HCT116 (cell line): ENCODE measurements around the gene ATF2. TPM values are rescaled to one million over a fixed set of nuclear protein-coding genes. Genes with fewer than 3 reads are reported as not detected.

ENCODE experiments used
- ATAC-seq: fragments of 200-7000 bp; cut with Tn5 transposase; 2 replicates; pipeline ENCODE4 v1.9.1; 2020; ENCODE audit warnings: mild to moderate bottlenecking, moderate library complexity
- BruUV-seq: library from RNA; stranded (reverse); fragments of 400-500 nt; replicated peaks from 2 replicates; lab custom pipeline; 2021; lab: Mats Ljungman, UMichigan
- CTCF ChIA-PET: fragments of 300-600 bp; sonication (Branson Sonifier 250); formaldehyde crosslinking; loops from one replicate; lab custom pipeline; 2021; ENCODE audit warnings: antibody characterized with exemption; lab: Charles Lee
- POLR2A ChIA-PET: fragments of 300-600, 350-600 bp; sonication (Branson Sonifier 250); formaldehyde crosslinking; loops from one replicate; lab custom pipeline; 2021; ENCODE audit warnings: antibody characterized with exemption; lab: Charles Lee
- RAD21 ChIA-PET, 2 experiments: fragments of 300-600 bp; sonication (Branson Sonifier 250); formaldehyde crosslinking; loops; one replicate each; lab custom pipeline; 2023; ENCODE audit warnings: low total read pairs in 2 of 2; ENCODE audit not compliant: uncharacterized antibody in 2 of 2, unreplicated experiment in 2 of 2, low non-redundant PET in 1 of 2; lab: Charles Lee
- DNase-seq: peaks from one replicate; pipeline ENCODE4 v3.0.0-alpha.2; 2010; ENCODE audit warnings: low read depth, low spot score
- H2AFZ ChIP-seq: fragments of 200-600 bp; shearing (Covaris generic), sonication (generic); 2 replicates; pipeline ENCODE4 v1.6.1; 2017; ENCODE audit warnings: low read depth, mixed run types, mixed read lengths, antibody characterized with exemption, low read length; ENCODE audit not compliant: poor library complexity, severe bottlenecking
- H3K27ac ChIP-seq: 2 replicates; pipeline ENCODE4 v1.5.1; 2012; ENCODE audit warnings: low read depth, low read length
- H3K27me3 ChIP-seq: fragments of 200-600 bp; sonication (generic); 2 replicates; pipeline ENCODE4 v1.6.1; 2016; ENCODE audit warnings: mixed run types, low read length, mixed read lengths; ENCODE audit not compliant: insufficient read depth
- H3K36me3 ChIP-seq, 2 experiments: fragments of 200-500 bp in 1 of 2; fragments of 200-600 bp in 1 of 2; sonication (Bioruptor generic) in 1 of 2; sonication (generic) in 1 of 2; 2 replicates each; pipeline versions ENCODE4 v1.5.1 to v1.6.1; 2014 to 2016; ENCODE audit warnings: low read length in 2 of 2, inconsistent platforms in 1 of 2, mixed read lengths in 1 of 2, mixed run types in 1 of 2; ENCODE audit not compliant: insufficient read depth in 2 of 2, control insufficient read depth in 1 of 2
- H3K4me1 ChIP-seq, 2 experiments: fragments of 200-600 bp in 1 of 2; sonication (generic) in 1 of 2; 2 replicates each; pipeline versions ENCODE4 v1.5.1 to v1.6.1; 2012 to 2017; ENCODE audit warnings: low read length in 2 of 2, inconsistent platforms in 1 of 2, mild to moderate bottlenecking in 1 of 2, mixed read lengths in 1 of 2, mixed run types in 1 of 2, moderate library complexity in 1 of 2; ENCODE audit not compliant: insufficient read depth in 2 of 2, control insufficient read depth in 1 of 2
- H3K4me2 ChIP-seq: fragments of 200-600 bp; sonication (generic); 2 replicates; pipeline ENCODE4 v1.6.1; 2017; ENCODE audit warnings: mixed run types, low read length, mixed read lengths
- H3K4me3 ChIP-seq, 2 experiments: fragments of 200-600 bp in 1 of 2; sonication (generic) in 1 of 2; replicated peaks in 1 of 2; 2 replicates each; pipeline ENCODE4 v1.5.1; 2011 to 2016; ENCODE audit warnings: low read length in 2 of 2, control low read depth in 1 of 2, low read depth in 1 of 2, mild to moderate bottlenecking in 1 of 2, mixed read lengths in 1 of 2, mixed run types in 1 of 2
- H3K79me2 ChIP-seq: fragments of 200-600 bp; sonication (generic); 2 replicates; pipeline ENCODE4 v1.6.1; 2017; ENCODE audit warnings: mild to moderate bottlenecking, mixed run types, low read length, moderate library complexity, mixed read lengths; ENCODE audit not compliant: insufficient read depth
- H3K9ac ChIP-seq: fragments of 200-600 bp; sonication (generic); 2 replicates; pipeline ENCODE4 v1.6.1; 2016; ENCODE audit warnings: low read length, mixed read lengths
- H3K9me2 ChIP-seq: fragments of 200-600 bp; sonication (generic), shearing (Covaris generic); 2 replicates; pipeline ENCODE4 v1.6.1; 2017; ENCODE audit warnings: mixed run types, mild to moderate bottlenecking, moderate library complexity; ENCODE audit not compliant: insufficient read depth
- H3K9me3 ChIP-seq, 2 experiments: fragments of 200-500 bp in 1 of 2; fragments of 200-600 bp in 1 of 2; sonication (Bioruptor generic) in 1 of 2; sonication (generic) in 1 of 2; 2 replicates each; pipeline ENCODE4 v1.6.1; 2014 to 2017; ENCODE audit warnings: low read length in 2 of 2, mixed read lengths in 2 of 2, inconsistent platforms in 1 of 2, low read depth in 1 of 2, mild to moderate bottlenecking in 1 of 2, mixed run types in 1 of 2, moderate library complexity in 1 of 2; ENCODE audit not compliant: control insufficient read depth in 1 of 2, insufficient read depth in 1 of 2
- H4K20me1 ChIP-seq: fragments of 200-600 bp; sonication (generic), shearing (Covaris generic); 2 replicates; pipeline ENCODE4 v1.6.1; 2017; ENCODE audit warnings: mixed run types, mild to moderate bottlenecking, moderate library complexity; ENCODE audit not compliant: insufficient read depth
- ATF3 ChIP-seq: IDR thresholded peaks from 2 replicates; pipeline ENCODE4 v1.6.1; 2012
- CBX3 ChIP-seq: IDR thresholded peaks from 2 replicates; pipeline ENCODE4 v1.6.1; 2012; ENCODE audit warnings: low read depth
- CTCF ChIP-seq, 3 experiments: fragments of 200-600 bp in 1 of 3; sonication (generic) in 1 of 3; IDR thresholded peaks in 2 of 3; conservative IDR thresholded peaks in 1 of 3; 2 replicates each; pipeline ENCODE4 v1.5.1; 2012 to 2017; ENCODE audit warnings: low read depth in 2 of 3, low read length in 2 of 3, antibody characterized with exemption in 1 of 3, borderline replicate concordance in 1 of 3, control low read depth in 1 of 3, mild to moderate bottlenecking in 1 of 3, mixed read lengths in 1 of 3, mixed run types in 1 of 3, moderate library complexity in 1 of 3; ENCODE audit not compliant: insufficient read depth in 1 of 3
- ELF1 ChIP-seq: IDR thresholded peaks from 2 replicates; pipeline ENCODE4 v1.6.1; 2012; ENCODE audit warnings: low read depth, borderline replicate concordance
- EZH2 ChIP-seq: fragments of 200-600 bp; sonication (generic); IDR thresholded peaks from 2 replicates; pipeline ENCODE4 v1.6.1; 2017; ENCODE audit warnings: antibody characterized with exemption, mixed run types
- EZH2phosphoT487 ChIP-seq: fragments of 200-600 bp; IDR thresholded peaks from 2 replicates; pipeline ENCODE4 v1.6.1; 2018; ENCODE audit warnings: antibody characterized with exemption, borderline replicate concordance
- FOSL1 ChIP-seq: IDR thresholded peaks from 2 replicates; pipeline ENCODE4 v1.6.1; 2012; ENCODE audit warnings: low read depth
- JUND ChIP-seq: IDR thresholded peaks from 2 replicates; pipeline ENCODE4 v1.6.1; 2012
- POLR2A ChIP-seq: IDR thresholded peaks from 2 replicates; pipeline ENCODE4 v1.7.0; 2011; ENCODE audit warnings: borderline replicate concordance; ENCODE audit not compliant: insufficient read depth, insufficient read length; ENCODE audit errors: extremely low read depth
- POLR2AphosphoS5 ChIP-seq: IDR thresholded peaks from 2 replicates; pipeline ENCODE4 v1.6.1; 2011; ENCODE audit warnings: mild to moderate bottlenecking, low read depth, low read length, moderate library complexity
- RAD21 ChIP-seq: IDR thresholded peaks from 2 replicates; pipeline ENCODE4 v1.6.1; 2012; ENCODE audit warnings: low read depth, mild to moderate bottlenecking
- SIN3A ChIP-seq: IDR thresholded peaks from 2 replicates; pipeline ENCODE4 v1.6.1; 2012; ENCODE audit warnings: low read depth
- SP1 ChIP-seq: IDR thresholded peaks from 2 replicates; pipeline ENCODE4 v1.6.1; 2012; ENCODE audit warnings: low read depth
- SRF ChIP-seq: IDR thresholded peaks from 2 replicates; pipeline ENCODE4 v1.6.1; 2012; ENCODE audit warnings: low read depth
- TCF7L2 ChIP-seq: IDR thresholded peaks from 2 replicates; pipeline ENCODE4 v1.7.0; 2011; ENCODE audit warnings: borderline replicate concordance, inconsistent platforms; ENCODE audit not compliant: insufficient read depth, insufficient read length; ENCODE audit errors: extremely low read depth
- YY1 ChIP-seq: IDR thresholded peaks from 2 replicates; pipeline ENCODE4 v1.6.1; 2011; ENCODE audit warnings: low read length, low read depth, moderate library complexity, mild to moderate bottlenecking; ENCODE audit not compliant: insufficient replicate concordance; ENCODE audit errors: extremely low read depth
- ZFX ChIP-seq: fragments of 450-650 bp; IDR thresholded peaks from 2 replicates; pipeline ENCODE4 v1.6.1; 2017
- ZNF274 ChIP-seq: fragments of 200-500 bp; sonication (Bioruptor generic); IDR thresholded peaks from 2 replicates; pipeline ENCODE4 v1.6.1; 2014; ENCODE audit warnings: mild to moderate bottlenecking, low read depth, low read length, inconsistent platforms
- intact Hi-C: fragments of 100-400 bp; cut with micrococcal nuclease; formaldehyde crosslinking; loops from 2 replicates; pipeline ENCODE4 v1.10.0; 2022
- total RNA-seq: library from RNA; stranded (reverse); gene quantifications from one replicate; pipeline ENCODE4 v1.2.1, GENCODE V29; 2021; ENCODE audit not compliant: unreplicated experiment

ATF2 gene
- total RNA-seq, 1 experiment from 2014 or later, result 29.6 TPM

GRCh38 chr2:175206866-175207265 is 38.9 kb upstream of the ATF2 start:
- Histone ChIP-seq H3K36me3 (no peaks in the 10 kb centered on the region), H3K4me1 (peaks cover 0 to 9% of the 10 kb centered on the region in 2 experiments; a peak in 1 of 4 replicates), H4K20me1 (no peaks in the 10 kb centered on the region), H3K4me2 (no peak overlapping the region), H3K9me2 (no peaks in the 10 kb centered on the region), H3K27me3 (no peaks in the 10 kb centered on the region), H2AFZ (no peak overlapping the region), H3K4me3 (no peak overlapping the region), H3K79me2 (no peaks in the 10 kb centered on the region), H3K9me3 (no peaks in the 10 kb centered on the region), H3K27ac (no peak overlapping the region), H3K9ac (no peak overlapping the region)
- ChIA-PET RAD21 (no interaction called here), POLR2A (no interaction called here), CTCF (interaction anchor here (2.0 kb wide), 1 partner anchor 45 kb away, joined by 6 read pairs; no protein-coding TSS in a partner anchor)
- intact Hi-C loops, result no loop called here
- ATAC-seq (no peak), DNase-seq (no peak)
- TF ChIP-seq RAD21, result no peak
- no peak for TF ChIP-seq JUND
- TF ChIP-seq ELF1, result no peak
- no peak for TF ChIP-seq ATF3
- BruUV-seq, result no TSS peak

- Histone ChIP-seq H3K9me2 (no peaks in the 10 kb centered on the region), H3K4me3 (no peak overlapping the region), H3K4me2 (no peak overlapping the region), H2AFZ (no peak overlapping the region), H3K27me3 (no peaks in the 10 kb centered on the region), H3K36me3 (no peaks in the 10 kb centered on the region), H3K9ac (no peak overlapping the region), H3K4me1 (peaks cover 0 to 9% of the 10 kb centered on the region in 2 experiments; a peak in 1 of 4 replicates), H3K9me3 (no peaks in the 10 kb centered on the region), H3K27ac (no peak overlapping the region), H4K20me1 (no peaks in the 10 kb centered on the region), H3K79me2 (no peaks in the 10 kb centered on the region)
- no peak for ATAC-seq
- no TSS peak for BruUV-seq
- ChIA-PET CTCF (no interaction called here), POLR2A (no interaction called here), RAD21 (no interaction called here)
- DNase-seq, result no peak
- intact Hi-C loops, result no loop called here
- TF ChIP-seq ZNF274 (no peak), SRF (no peak), CTCF (IDR thresholded peaks at IDR 0.05 in 2 of 3, conservative IDR thresholded peaks at IDR 0.05 in 1 of 3; ENCODE audit: borderline replicate concordance in 1 of 3, insufficient read depth in 1 of 3, low read depth in 2 of 3, low read length in 2 of 3) (no peak), ZFX (no peak), CBX3 (no peak), TCF7L2 (no peak), EZH2 (no peak), YY1 (no peak), RAD21 (no peak), SIN3A (no peak), POLR2A (no peak), SP1 (no peak), EZH2phosphoT487 (no peak), FOSL1 (no peak), ATF3 (no peak), JUND (no peak), POLR2AphosphoS5 (no peak)
Measured at GRCh38 chr2:175205523-175205922, 37.5 kb upstream of the ATF2 start.
